Measurements from ENCODE around the gene THAP10. TPM values are rescaled to one million over a fixed set of nuclear protein-coding genes. Genes with fewer than 3 reads are reported as not detected.
"Not testable (repeated sequence)": the region's sequence is repeated elsewhere in the genome, so short reads cannot be mapped to it uniquely, and the experiment has no call there.

Gene THAP10
- total RNA-seq, 6 donors from 2014 or later, result 1.6 to 4.0 (median 2.1) TPM

DNA sequence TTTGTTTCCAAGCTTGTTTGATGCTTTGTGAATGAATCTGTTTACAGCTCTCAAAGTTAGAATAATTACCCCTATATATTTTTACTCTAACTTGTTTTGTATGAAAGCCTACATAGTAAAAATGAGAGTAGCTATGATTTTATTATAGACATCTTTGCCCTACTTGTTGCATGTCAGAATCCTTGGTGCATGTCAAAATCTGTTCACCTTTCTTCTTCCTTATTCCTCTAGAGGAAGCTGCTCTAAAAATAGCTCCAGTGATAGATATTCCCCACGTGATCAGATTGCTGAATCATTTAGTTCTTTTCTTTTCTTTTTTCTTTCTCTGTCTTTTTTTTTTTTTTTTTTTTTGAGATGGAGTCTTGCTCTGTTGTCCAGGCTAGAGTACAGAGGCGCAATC, 40.2 kb upstream of the THAP10 start:
- H3K27ac ChIP-seq, result no peak overlapping the region
- TF ChIP-seq EP300 (IDR thresholded peaks at IDR 0.05), result no peak
- TF ChIP-seq, protein P1, sequence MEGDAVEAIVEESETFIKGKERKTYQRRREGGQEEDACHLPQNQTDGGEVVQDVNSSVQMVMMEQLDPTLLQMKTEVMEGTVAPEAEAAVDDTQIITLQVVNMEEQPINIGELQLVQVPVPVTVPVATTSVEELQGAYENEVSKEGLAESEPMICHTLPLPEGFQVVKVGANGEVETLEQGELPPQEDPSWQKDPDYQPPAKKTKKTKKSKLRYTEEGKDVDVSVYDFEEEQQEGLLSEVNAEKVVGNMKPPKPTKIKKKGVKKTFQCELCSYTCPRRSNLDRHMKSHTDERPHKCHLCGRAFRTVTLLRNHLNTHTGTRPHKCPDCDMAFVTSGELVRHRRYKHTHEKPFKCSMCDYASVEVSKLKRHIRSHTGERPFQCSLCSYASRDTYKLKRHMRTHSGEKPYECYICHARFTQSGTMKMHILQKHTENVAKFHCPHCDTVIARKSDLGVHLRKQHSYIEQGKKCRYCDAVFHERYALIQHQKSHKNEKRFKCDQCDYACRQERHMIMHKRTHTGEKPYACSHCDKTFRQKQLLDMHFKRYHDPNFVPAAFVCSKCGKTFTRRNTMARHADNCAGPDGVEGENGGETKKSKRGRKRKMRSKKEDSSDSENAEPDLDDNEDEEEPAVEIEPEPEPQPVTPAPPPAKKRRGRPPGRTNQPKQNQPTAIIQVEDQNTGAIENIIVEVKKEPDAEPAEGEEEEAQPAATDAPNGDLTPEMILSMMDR (IDR thresholded peaks at IDR 0.05), result no peak
- TF ChIP-seq POLR2AphosphoS5 (IDR thresholded peaks at IDR 0.05), result no peak
- TF ChIP-seq POLR2A (IDR thresholded peaks at IDR 0.05), result no peak
- DNase-seq (no peak), ATAC-seq (ENCODE audit: low FRiP score in 2 of 2) (no peak)
- no peaks in the 10 kb centered on the region for H3K9me3 ChIP-seq
- H3K4me1 ChIP-seq, result no peaks in the 10 kb centered on the region
- 67 to 68% methylated on average over 2 of the region's 2 CpGs for WGBS, 2 donors
- H3K27me3 ChIP-seq, result no peaks in the 10 kb centered on the region
- no peak overlapping the region for H3K4me3 ChIP-seq
- H3K36me3 ChIP-seq, result no peaks in the 10 kb centered on the region

DNA sequence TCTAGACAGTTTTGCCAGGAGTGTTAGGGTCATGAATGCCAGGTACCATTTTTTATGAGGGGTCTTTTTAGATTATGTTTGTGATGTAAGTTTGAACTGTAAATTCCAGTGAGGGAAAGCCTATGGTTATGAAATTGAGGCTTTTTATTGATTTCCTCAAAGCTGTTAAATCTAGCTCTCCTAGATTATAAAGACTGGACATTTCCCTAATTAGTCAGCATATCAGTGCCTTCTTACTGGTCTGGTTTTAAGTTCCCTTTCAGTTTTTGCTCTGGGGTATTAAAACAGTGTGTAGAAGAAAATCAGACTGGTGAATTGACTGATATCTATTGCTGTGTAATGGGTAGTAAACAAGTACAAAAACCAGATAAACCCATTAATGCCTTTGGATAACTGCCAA, 39.6 kb upstream of the THAP10 start:
- no peak for DNase-seq
- no peaks in the 10 kb centered on the region for H3K36me3 ChIP-seq
- no peaks in the 10 kb centered on the region for H3K9me3 ChIP-seq
- no peak overlapping the region for H3K27ac ChIP-seq
- no peak for ATAC-seq (ENCODE audit: low FRiP score in 2 of 2)
- no peak for TF ChIP-seq EP300 (IDR thresholded peaks at IDR 0.05)
- TF ChIP-seq POLR2A (IDR thresholded peaks at IDR 0.05), result no peak
- no peak for TF ChIP-seq POLR2AphosphoS5 (IDR thresholded peaks at IDR 0.05)
- TF ChIP-seq, protein P1 (IDR thresholded peaks at IDR 0.05), result no peak
- no peak overlapping the region for H3K4me3 ChIP-seq
- H3K27me3 ChIP-seq, result no peaks in the 10 kb centered on the region
- no peaks in the 10 kb centered on the region for H3K4me1 ChIP-seq

DNA sequence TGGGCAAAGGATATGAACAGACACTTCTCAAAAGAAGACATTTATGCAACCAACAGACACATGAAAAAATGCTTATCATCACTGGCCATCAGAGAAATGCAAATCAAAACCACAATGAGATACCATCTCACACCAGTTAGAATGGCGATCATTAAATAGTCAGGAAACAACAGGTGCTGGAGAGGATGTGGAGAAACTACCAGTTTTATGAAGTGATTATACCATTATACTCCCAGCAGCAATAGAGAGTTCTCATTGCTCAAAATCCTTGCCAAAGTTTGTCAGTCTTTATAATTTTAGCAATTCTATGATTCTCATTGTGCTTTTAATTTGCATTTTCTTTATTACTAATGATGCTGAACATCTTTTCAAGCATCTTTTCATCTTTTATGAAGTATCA, 34.7 kb upstream of the THAP10 start:
- not testable (repeated sequence) for H3K4me3 ChIP-seq; H3K27ac ChIP-seq; H3K9me3 ChIP-seq; ATAC-seq (ENCODE audit: low FRiP score in 2 of 2); H3K27me3 ChIP-seq; DNase-seq; H3K36me3 ChIP-seq; H3K4me1 ChIP-seq
- 75 to 78% methylated on average over 1 of the region's 1 CpG for WGBS, 2 donors

DNA sequence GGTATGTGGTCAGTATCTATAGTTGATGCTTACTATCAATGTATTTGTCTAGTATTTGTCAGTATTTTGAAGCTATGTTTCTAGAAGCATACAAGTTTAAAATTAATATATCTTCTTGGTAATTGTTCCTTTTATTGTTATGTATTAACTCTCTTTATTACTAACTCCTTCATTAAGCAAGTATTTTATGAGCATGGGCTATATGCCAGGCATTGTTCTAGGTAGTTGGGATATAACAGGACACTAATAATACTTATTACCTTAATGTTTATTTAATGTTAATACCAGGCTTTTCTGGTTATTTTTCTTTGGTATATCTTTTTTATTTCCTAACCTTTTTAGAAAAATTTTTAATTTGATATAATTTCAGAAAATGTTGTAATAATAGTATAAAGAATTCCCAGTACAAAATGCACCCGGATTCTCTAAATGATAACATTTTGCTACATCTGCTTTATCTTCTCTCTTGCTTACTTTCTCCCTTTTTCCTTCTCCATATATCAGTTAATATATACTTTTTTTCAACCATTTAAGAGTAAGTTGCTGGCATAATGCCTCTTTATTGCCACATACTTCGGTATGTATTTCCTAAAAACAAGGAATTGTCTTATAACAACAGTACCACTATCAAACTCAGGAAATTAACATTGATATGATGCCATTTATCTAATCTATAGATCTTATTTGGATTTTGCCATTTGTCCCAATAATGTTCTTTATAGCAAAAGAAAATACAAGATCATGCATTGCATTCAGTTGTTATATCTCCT, 31.3 kb upstream of the THAP10 start:
- H3K9me3 ChIP-seq, result no peaks in the 10 kb centered on the region
- 75 to 76% methylated on average over 2 of the region's 2 CpGs for WGBS, 2 donors
- H3K4me1 ChIP-seq, result no peaks in the 10 kb centered on the region
- H3K4me3 ChIP-seq, result no peak overlapping the region
- TF ChIP-seq POLR2AphosphoS5 (IDR thresholded peaks at IDR 0.05) (no peak), EP300 (IDR thresholded peaks at IDR 0.05) (no peak), POLR2A (IDR thresholded peaks at IDR 0.05) (no peak)
- TF ChIP-seq, protein P1 (IDR thresholded peaks at IDR 0.05), result no peak
- no peaks in the 10 kb centered on the region for H3K27me3 ChIP-seq
- H3K36me3 ChIP-seq, result no peaks in the 10 kb centered on the region
- no peak for ATAC-seq (ENCODE audit: low FRiP score in 2 of 2)
- no peak overlapping the region for H3K27ac ChIP-seq
- no peak for DNase-seq

DNA sequence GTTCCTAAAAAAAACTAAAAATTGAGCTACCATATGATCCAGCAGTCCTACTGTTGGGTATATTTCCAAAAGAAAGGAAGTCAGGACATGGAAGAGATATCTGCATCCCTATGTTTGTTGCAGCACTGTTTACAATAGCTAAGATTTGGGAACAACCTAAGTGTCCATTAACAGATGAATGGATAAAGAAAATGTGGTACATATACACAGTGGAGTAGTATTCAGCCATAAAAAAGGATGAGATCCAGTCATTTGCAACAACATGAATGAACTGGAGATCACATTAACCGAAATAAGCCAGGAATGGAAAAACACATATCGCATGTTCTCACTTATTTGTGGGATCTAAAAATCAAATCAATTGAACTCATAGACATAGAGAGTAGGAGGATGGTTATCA, 29.9 kb upstream of the THAP10 start:
- no peaks in the 10 kb centered on the region for H3K4me1 ChIP-seq
- 95 to 98% methylated on average over 2 of the region's 2 CpGs for WGBS, 2 donors
- H3K4me3 ChIP-seq, result no peak overlapping the region
- ATAC-seq (ENCODE audit: low FRiP score in 2 of 2) (no peak), DNase-seq (no peak)
- TF ChIP-seq POLR2AphosphoS5 (IDR thresholded peaks at IDR 0.05) (no peak), EP300 (IDR thresholded peaks at IDR 0.05) (no peak), POLR2A (IDR thresholded peaks at IDR 0.05) (no peak)
- TF ChIP-seq, protein P1 (IDR thresholded peaks at IDR 0.05), result no peak
- no peak overlapping the region for H3K27ac ChIP-seq
- no peaks in the 10 kb centered on the region for H3K9me3 ChIP-seq
- H3K27me3 ChIP-seq, result no peaks in the 10 kb centered on the region
- H3K36me3 ChIP-seq, result no peaks in the 10 kb centered on the region

Data from upper lobe of left lung (tissue), 6 donors.